ENCODE results near the gene TIAM2. TPM values are rescaled to one million over a fixed set of nuclear protein-coding genes. Genes with fewer than 3 reads are reported as not detected.

TIAM2 gene
- total RNA-seq, 2 experiments from 2014 or later, result 5.4 to 6.2 TPM

- H3K36me3 ChIP-seq (ENCODE audit: insufficient read depth, low read length), result no peaks in the 10 kb centered on the region
- ChIA-PET CTCF (ENCODE audit: unreplicated experiment) (no interaction called here), POLR2A (no interaction called here)
- no peaks in the 10 kb centered on the region for H3K9me3 ChIP-seq (ENCODE audit: low read length)
- TF ChIP-seq EZH2phosphoT487 (IDR thresholded peaks at IDR 0.05; ENCODE audit: borderline replicate concordance, low read depth, low read length), result no peak
- no peak for TF ChIP-seq CTCF (conservative IDR thresholded peaks at IDR 0.05; ENCODE audit: low read length)
- no peak overlapping the region for H3K4me3 ChIP-seq (ENCODE audit: low read depth, low read length, poor library complexity, severe bottlenecking)
- BruUV-seq (replicated peaks), result no TSS peak
- no peak for DNase-seq (ENCODE audit: low spot score)
- H3K27ac ChIP-seq (ENCODE audit: low read depth, low read length, poor library complexity, severe bottlenecking), result no peak overlapping the region
- H3K9me2 ChIP-seq (ENCODE audit: insufficient read depth, low read length), result no peaks in the 10 kb centered on the region
- intact Hi-C loops (cut with micrococcal nuclease; ENCODE audit: unreplicated experiment), result no loop called here
- H3K79me2 ChIP-seq (ENCODE audit: insufficient read depth, low read depth, low read length), result no peaks in the 10 kb centered on the region
- H3K4me2 ChIP-seq (ENCODE audit: low read length), result no peak overlapping the region
- H3K4me1 ChIP-seq (ENCODE audit: insufficient read depth, low read length, poor library complexity, severe bottlenecking), result no peaks in the 10 kb centered on the region
- H2AFZ ChIP-seq (ENCODE audit: low read length), result no peak overlapping the region
- H4K20me1 ChIP-seq (ENCODE audit: insufficient read depth, low read length), result no peaks in the 10 kb centered on the region
Measured at GRCh38 chr6:155039618-155040017, 44.5 kb downstream of the TIAM2 start.

- Histone ChIP-seq H3K4me2 (ENCODE audit: low read length) (no peak overlapping the region), H3K36me3 (ENCODE audit: insufficient read depth, low read length) (no peaks in the 10 kb centered on the region), H3K4me1 (ENCODE audit: insufficient read depth, low read length, poor library complexity, severe bottlenecking) (no peaks in the 10 kb centered on the region), H3K9me2 (ENCODE audit: insufficient read depth, low read length) (no peaks in the 10 kb centered on the region), H3K27ac (ENCODE audit: low read depth, low read length, poor library complexity, severe bottlenecking) (no peak overlapping the region), H2AFZ (ENCODE audit: low read length) (no peak overlapping the region), H4K20me1 (ENCODE audit: insufficient read depth, low read length) (no peaks in the 10 kb centered on the region), H3K79me2 (ENCODE audit: insufficient read depth, low read depth, low read length) (no peaks in the 10 kb centered on the region), H3K4me3 (ENCODE audit: low read depth, low read length, poor library complexity, severe bottlenecking) (no peak overlapping the region), H3K9me3 (ENCODE audit: low read length) (no peaks in the 10 kb centered on the region)
- POLR2A ChIA-PET, result no interaction called here
- DNase-seq (ENCODE audit: low spot score), result no peak
- CTCF ChIA-PET (ENCODE audit: unreplicated experiment), result no interaction called here
- BruUV-seq (replicated peaks), result no TSS peak
- intact Hi-C loops (cut with micrococcal nuclease; ENCODE audit: unreplicated experiment), result no loop called here
- no peak for TF ChIP-seq EZH2phosphoT487 (IDR thresholded peaks at IDR 0.05; ENCODE audit: borderline replicate concordance, low read depth, low read length)
- TF ChIP-seq CTCF (conservative IDR thresholded peaks at IDR 0.05; ENCODE audit: low read length), result no peak
Measured at GRCh38 chr6:155040154-155040553, 45.0 kb downstream of the TIAM2 start.

GRCh38 chr6:155040901-155041650, 46.0 kb downstream of the TIAM2 start:
- POLR2A ChIA-PET, result no interaction called here
- DNase-seq (ENCODE audit: low spot score), result no peak
- Histone ChIP-seq H3K9me2 (ENCODE audit: insufficient read depth, low read length) (no peaks in the 10 kb centered on the region), H3K4me1 (ENCODE audit: insufficient read depth, low read length, poor library complexity, severe bottlenecking) (no peaks in the 10 kb centered on the region), H4K20me1 (ENCODE audit: insufficient read depth, low read length) (no peaks in the 10 kb centered on the region), H3K4me2 (ENCODE audit: low read length) (no peak overlapping the region), H2AFZ (ENCODE audit: low read length) (no peak overlapping the region), H3K79me2 (ENCODE audit: insufficient read depth, low read depth, low read length) (no peaks in the 10 kb centered on the region), H3K27ac (ENCODE audit: low read depth, low read length, poor library complexity, severe bottlenecking) (no peak overlapping the region), H3K4me3 (ENCODE audit: low read depth, low read length, poor library complexity, severe bottlenecking) (no peak overlapping the region), H3K9me3 (ENCODE audit: low read length) (no peaks in the 10 kb centered on the region), H3K36me3 (ENCODE audit: insufficient read depth, low read length) (no peaks in the 10 kb centered on the region)
- no TSS peak for BruUV-seq (replicated peaks)
- CTCF ChIA-PET (ENCODE audit: unreplicated experiment), result no interaction called here
- intact Hi-C loops (cut with micrococcal nuclease; ENCODE audit: unreplicated experiment), result no loop called here
- TF ChIP-seq CTCF (conservative IDR thresholded peaks at IDR 0.05; ENCODE audit: low read length) (no peak), EZH2phosphoT487 (IDR thresholded peaks at IDR 0.05; ENCODE audit: borderline replicate concordance, low read depth, low read length) (no peak)
